Stimulated activated CD8-positive, alpha-beta memory T cell treated with anti-CD3 and anti-CD28 coated beads, Interleukin-12 subunit alpha, Interleukin-12 subunit beta, amount 100 ng/mL, for 4 hours (primary cell): Measurements from ENCODE around the gene BACE1.

Experiments
- DNase-seq: peaks from one replicate; pipeline ENCODE4 v3.0.0-alpha.2; 2020; ENCODE audit warnings: low read depth

BACE1 gene

GRCh38 chr11:117309310-117309709, 6.7 kb downstream of the BACE1 start:
- DNase-seq = no peak

GRCh38 chr11:117305145-117305544, 10.9 kb downstream of the BACE1 start:
- DNase-seq = no peak

- DNase-seq = no peak
Measured at GRCh38 chr11:117303646-117304315, 12.3 kb downstream of the BACE1 start.

- no peak for DNase-seq
Measured at GRCh38 chr11:117303101-117303500, 13.0 kb downstream of the BACE1 start.

- no peak for DNase-seq
Measured at GRCh38 chr11:117302228-117302627, 13.8 kb downstream of the BACE1 start.

- no peak for DNase-seq
Measured at GRCh38 chr11:117300773-117301172, 15.3 kb downstream of the BACE1 start.

GRCh38 chr11:117300283-117300663, 15.8 kb downstream of the BACE1 start:
- no peak for DNase-seq

GRCh38 chr11:117299351-117300282, 16.4 kb downstream of the BACE1 start:
- no peak for DNase-seq

- DNase-seq = no peak
Measured at GRCh38 chr11:117298195-117298594, 17.9 kb downstream of the BACE1 start.

- no peak for DNase-seq
Measured at GRCh38 chr11:117296881-117297280, 19.2 kb downstream of the BACE1 start.

- DNase-seq = no peak
Measured at GRCh38 chr11:117295438-117296137, 20.5 kb downstream of the BACE1 start.

- no peak for DNase-seq
Measured at GRCh38 chr11:117292616-117293015, 23.4 kb downstream of the BACE1 start.

- DNase-seq = no peak
Measured at GRCh38 chr11:117290809-117291396, 25.2 kb downstream of the BACE1 start, which contains the start of gene BACE1-AS. BACE1-AS (plus strand) TSS chr11:117291346.

- DNase-seq = no peak
Measured at GRCh38 chr11:117289795-117290194, 26.3 kb downstream of the BACE1 start.

- DNase-seq = no peak
Measured at GRCh38 chr11:117287668-117288067, 28.4 kb downstream of the BACE1 start.

GRCh38 chr11:117286588-117286987, 29.5 kb downstream of the BACE1 start:
- DNase-seq = no peak

GRCh38 chr11:117284053-117284452, 32.0 kb downstream of the BACE1 start:
- no peak for DNase-seq

- DNase-seq = no peak
Measured at GRCh38 chr11:117282956-117283355, 33.1 kb downstream of the BACE1 start.

- DNase-seq = no peak
Measured at GRCh38 chr11:117281869-117282268, 34.2 kb downstream of the BACE1 start.

- DNase-seq = no peak
Measured at GRCh38 chr11:117281159-117281558, 34.9 kb downstream of the BACE1 start.

GRCh38 chr11:117279711-117280376, 36.2 kb downstream of the BACE1 start:
- no peak for DNase-seq

- DNase-seq = no peak
Measured at GRCh38 chr11:117278347-117278746, 37.7 kb downstream of the BACE1 start.
